Measurements from ENCODE around the gene TMEM178B. TPM values are rescaled to one million over a fixed set of nuclear protein-coding genes. Genes with fewer than 3 reads are reported as not detected.

TMEM178B gene
- polyA plus RNA-seq, 1 of the 3 experiments (the other 2 are of a cell fraction) = 0.20 TPM

DNA sequence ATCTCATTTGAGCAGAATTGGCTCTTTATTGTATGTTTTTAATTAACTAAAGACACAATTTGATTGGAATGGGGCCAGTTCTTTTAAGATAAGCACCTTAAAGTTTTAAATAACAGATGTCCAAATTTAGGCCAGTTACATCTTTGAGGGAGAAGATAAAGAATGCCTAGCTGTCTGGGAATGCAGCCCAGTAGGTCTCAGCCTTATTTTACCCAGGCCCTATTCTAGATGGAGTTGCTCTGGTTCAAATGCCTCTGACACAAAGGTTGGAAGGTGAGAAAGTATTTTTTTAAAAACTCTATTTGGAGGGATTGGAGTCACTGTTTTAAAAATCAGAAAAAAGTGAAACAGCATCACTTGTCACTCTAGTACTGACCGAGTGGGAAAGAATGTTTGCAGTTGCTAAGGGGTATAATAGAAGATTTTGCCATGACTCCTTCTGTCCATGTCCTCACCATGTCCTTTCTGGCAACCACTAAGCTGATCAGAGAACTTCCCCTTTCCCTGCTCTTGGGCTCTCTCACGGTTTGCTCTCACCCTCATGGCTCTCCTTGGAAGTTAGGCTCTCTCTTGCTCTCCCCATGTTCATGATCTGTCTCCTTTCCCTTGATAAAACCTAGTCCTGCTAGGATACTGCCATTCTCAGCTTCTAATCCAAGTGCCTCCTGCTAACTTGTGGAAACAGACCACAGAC, 239.1 kb downstream of the TMEM178B start:
- Histone ChIP-seq H3K79me2 (ENCODE audit: insufficient read depth) (no peaks in the 10 kb centered on the region), H3F3A (replicated peaks; ENCODE audit: insufficient read depth) (no peaks in the 10 kb centered on the region), H2AFZ (ENCODE audit: low read depth) (no peak overlapping the region), H3K9me3 (peaks cover 6% of the 10 kb centered on the region; the same call in 1 of the 2 replicates), H4K20me1 (ENCODE audit: insufficient read depth) (no peaks in the 10 kb centered on the region), H3K9me2 (no peaks in the 10 kb centered on the region), H3K4me3 (ENCODE audit: low read depth in 2 of 2, low read length in 1 of 2) (no peak overlapping the region), H3K4me1 (ENCODE audit: control insufficient read depth in 1 of 2, insufficient read depth in 2 of 2, low read depth in 1 of 2, low read length in 1 of 2) (peaks cover 0 to 4% of the 10 kb centered on the region in 2 experiments; a peak in 1 of 4 replicates), H3K4me2 (no peak overlapping the region), H3K27ac (ENCODE audit: low read depth in 2 of 2, low read length in 1 of 2) (no peak overlapping the region), H3K27me3 (ENCODE audit: insufficient read depth) (no peaks in the 10 kb centered on the region), H3K9ac (no peak overlapping the region), H3K36me3 (replicated peaks in 1 of 2; ENCODE audit: control insufficient read depth in 1 of 2, insufficient read depth in 2 of 2, low read length in 1 of 2) (no peaks in the 10 kb centered on the region)
- ChIA-PET POLR2A (no interaction called here), CTCF (interaction anchor here (0.6 to 1.1 kb wide), 3 partner anchors 9 to 1188 kb away, joined by 3 read pairs; no protein-coding TSS in a partner anchor)
- TF ChIP-seq FOXM1 (IDR thresholded peaks at IDR 0.05; ENCODE audit: low read depth) = no peak
- TF ChIP-seq SIN3A (IDR thresholded peaks at IDR 0.05; ENCODE audit: borderline replicate concordance, low read depth, low read length) = no peak
- no peak for TF ChIP-seq JUND (IDR thresholded peaks at IDR 0.05)
- no peak for TF ChIP-seq TCF12 (IDR thresholded peaks at IDR 0.05)
- TF ChIP-seq FOXJ3 (CRISPR knock-in tag; IDR thresholded peaks at IDR 0.05) = no peak
- TF ChIP-seq EZH2phosphoT487 (IDR thresholded peaks at IDR 0.05; ENCODE audit: borderline replicate concordance, low read depth) = no peak
- TF ChIP-seq, protein P1, sequence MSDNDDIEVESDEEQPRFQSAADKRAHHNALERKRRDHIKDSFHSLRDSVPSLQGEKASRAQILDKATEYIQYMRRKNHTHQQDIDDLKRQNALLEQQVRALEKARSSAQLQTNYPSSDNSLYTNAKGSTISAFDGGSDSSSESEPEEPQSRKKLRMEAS (IDR thresholded peaks at IDR 0.05; ENCODE audit: low read depth) = no peak
- TF ChIP-seq NRF1 (IDR thresholded peaks at IDR 0.05; ENCODE audit: low read depth, low read length) = no peak
- TF ChIP-seq, protein P2, sequence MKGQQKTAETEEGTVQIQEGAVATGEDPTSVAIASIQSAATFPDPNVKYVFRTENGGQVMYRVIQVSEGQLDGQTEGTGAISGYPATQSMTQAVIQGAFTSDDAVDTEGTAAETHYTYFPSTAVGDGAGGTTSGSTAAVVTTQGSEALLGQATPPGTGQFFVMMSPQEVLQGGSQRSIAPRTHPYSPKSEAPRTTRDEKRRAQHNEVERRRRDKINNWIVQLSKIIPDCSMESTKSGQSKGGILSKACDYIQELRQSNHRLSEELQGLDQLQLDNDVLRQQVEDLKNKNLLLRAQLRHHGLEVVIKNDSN (IDR thresholded peaks at IDR 0.05; ENCODE audit: borderline replicate concordance, low read depth) = no peak
- no peak for TF ChIP-seq RCOR1 (IDR thresholded peaks at IDR 0.05; ENCODE audit: low read length)
- no peak for TF ChIP-seq GABPA (IDR thresholded peaks at IDR 0.05; ENCODE audit: low read depth)
- TF ChIP-seq TAF1 (IDR thresholded peaks at IDR 0.05; ENCODE audit: borderline replicate concordance, low read depth, low read length) = no peak
- TF ChIP-seq, protein P3, sequence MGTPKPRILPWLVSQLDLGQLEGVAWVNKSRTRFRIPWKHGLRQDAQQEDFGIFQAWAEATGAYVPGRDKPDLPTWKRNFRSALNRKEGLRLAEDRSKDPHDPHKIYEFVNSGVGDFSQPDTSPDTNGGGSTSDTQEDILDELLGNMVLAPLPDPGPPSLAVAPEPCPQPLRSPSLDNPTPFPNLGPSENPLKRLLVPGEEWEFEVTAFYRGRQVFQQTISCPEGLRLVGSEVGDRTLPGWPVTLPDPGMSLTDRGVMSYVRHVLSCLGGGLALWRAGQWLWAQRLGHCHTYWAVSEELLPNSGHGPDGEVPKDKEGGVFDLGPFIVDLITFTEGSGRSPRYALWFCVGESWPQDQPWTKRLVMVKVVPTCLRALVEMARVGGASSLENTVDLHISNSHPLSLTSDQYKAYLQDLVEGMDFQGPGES (IDR thresholded peaks at IDR 0.05; ENCODE audit: low read depth, low read length) = no peak
- no peak for TF ChIP-seq MXI1 (IDR thresholded peaks at IDR 0.05; ENCODE audit: low read depth, low read length)
- TF ChIP-seq, protein P4, sequence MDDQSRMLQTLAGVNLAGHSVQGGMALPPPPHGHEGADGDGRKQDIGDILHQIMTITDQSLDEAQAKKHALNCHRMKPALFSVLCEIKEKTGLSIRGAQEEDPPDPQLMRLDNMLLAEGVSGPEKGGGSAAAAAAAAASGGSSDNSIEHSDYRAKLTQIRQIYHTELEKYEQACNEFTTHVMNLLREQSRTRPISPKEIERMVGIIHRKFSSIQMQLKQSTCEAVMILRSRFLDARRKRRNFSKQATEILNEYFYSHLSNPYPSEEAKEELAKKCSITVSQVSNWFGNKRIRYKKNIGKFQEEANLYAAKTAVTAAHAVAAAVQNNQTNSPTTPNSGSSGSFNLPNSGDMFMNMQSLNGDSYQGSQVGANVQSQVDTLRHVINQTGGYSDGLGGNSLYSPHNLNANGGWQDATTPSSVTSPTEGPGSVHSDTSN (IDR thresholded peaks at IDR 0.05) = no peak
- no peak for TF ChIP-seq SMC3 (IDR thresholded peaks at IDR 0.05; ENCODE audit: low read depth, low read length)
- no peak for TF ChIP-seq YY1 (IDR thresholded peaks at IDR 0.05; ENCODE audit: low read depth)
- TF ChIP-seq GATA2 (CRISPR knock-in tag; IDR thresholded peaks at IDR 0.05) = no peak
- no peak for TF ChIP-seq NFIC (IDR thresholded peaks at IDR 0.05; ENCODE audit: borderline replicate concordance)
- TF ChIP-seq CHD2 (IDR thresholded peaks at IDR 0.05; ENCODE audit: low read length, partially characterized antibody) = no peak
- DNase-seq = no peak
- 2% methylated on average over 2 of the region's 2 CpGs for WGBS (ENCODE audit: low lambda C conversion rate)

Measured in SK-N-SH (cell line).